Fibroblast of peridontal ligament (primary cell): Measurements from ENCODE around the gene NAV1.
"Not testable (repeated sequence)": the region's sequence is repeated elsewhere in the genome, so short reads cannot be mapped to it uniquely, and the experiment has no call there.

ENCODE experiments used
- DNase-seq: peaks from one replicate; pipeline ENCODE4 v3.0.0-alpha.2; 2010; ENCODE audit errors: extremely low read depth

Gene NAV1

GRCh38 chr1:201504179-201504631, 34.7 kb upstream of the NAV1 start:
- DNase-seq = peak; percentile 74

DNA sequence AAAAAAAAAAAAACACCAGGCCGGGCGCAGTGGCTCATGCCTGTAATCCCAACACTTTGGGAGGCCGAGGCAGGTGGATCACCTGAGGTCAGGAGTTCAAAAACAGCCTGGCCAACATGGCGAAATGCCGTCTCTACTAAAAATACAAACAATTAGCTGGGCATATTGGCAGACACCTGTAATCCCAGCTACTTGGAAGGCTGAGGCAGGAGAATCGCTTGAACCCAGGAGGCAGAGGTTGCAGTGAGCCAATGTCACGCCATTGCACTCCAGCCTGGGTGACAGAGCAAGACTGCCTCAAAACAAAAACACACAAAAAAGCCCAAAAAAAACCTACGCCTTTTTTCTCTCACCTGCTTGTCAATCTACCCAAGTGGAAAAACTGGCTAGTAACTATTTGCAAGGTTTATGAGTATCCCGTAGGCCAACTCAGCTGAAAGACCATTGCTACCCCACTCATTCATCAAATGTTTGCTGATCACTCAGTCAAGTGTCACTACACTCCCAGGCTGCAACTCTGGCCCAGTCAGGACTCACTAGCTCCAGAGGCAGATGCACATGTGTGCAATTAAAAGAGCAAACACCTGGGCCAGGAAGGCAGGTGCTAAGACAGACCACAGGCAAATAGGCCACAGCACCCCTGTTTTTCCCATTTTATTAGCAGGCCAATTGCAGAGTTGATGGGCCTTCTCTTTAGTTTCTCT, 34.0 kb upstream of the NAV1 start:
- no peak for DNase-seq

DNA sequence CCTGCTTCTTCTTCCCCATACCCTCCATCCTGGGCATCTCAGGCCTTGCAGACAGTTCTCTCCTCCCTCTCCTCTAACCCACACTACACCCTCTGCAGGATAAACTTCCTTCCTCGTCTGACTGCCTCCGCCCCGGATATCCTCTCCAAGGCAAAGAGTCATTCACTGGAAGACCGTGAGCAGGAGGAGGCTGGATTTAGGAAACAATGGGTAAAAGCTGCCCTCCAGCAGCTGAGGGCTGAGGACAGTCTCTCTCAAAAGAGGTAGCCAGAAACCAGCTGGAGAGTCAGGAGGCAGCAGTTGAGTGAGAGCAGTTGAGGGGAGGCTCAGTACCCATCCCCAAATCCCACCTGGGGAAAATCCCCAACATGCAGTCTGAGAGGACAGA, 33.4 kb upstream of the NAV1 start:
- DNase-seq = peak; percentile 79

- DNase-seq = no peak
Observed at GRCh38 chr1:201506092-201506491, 32.8 kb upstream of the NAV1 start.

DNA sequence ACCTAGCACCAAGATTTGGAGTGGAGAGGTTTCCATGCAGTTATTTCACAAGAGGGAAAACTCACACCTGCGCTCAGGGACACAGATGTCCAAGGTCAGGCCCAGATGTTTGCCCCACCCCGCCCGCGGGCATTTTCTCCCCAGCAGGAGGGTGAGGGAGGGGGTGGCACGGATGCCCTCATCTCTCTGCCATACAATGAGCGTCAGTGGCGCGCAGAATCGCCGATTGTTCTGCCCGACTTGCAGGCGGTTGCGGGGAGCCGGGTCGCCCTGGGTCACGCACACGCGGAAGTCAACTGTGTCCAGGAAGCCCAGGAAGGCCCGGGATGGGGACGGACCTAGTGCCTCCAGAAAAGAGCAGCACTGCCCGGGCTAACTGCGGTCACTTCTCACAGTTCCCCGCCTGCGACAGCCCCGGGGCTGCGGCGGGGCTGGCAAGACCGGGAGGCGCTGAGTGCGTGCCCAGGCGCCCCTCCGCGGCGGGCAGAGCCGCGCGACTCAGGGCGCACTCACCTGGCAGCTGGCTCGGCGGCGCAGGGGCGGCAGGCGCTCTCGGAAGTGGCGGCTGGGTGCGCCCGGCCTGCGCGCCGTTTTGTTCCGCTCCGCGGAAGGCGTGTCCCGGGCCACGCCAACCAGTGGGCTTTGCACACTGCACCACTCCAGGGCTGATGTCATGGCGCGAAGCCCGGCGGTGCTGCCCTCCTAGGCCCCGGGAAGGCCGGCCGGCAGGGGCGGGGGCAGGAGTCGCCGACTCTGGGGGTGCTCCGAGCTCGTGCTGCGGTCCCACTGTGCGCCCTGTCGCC, 32.2 kb upstream of the NAV1 start, which contains the start of gene CSRP1:
Gene CSRP1 (minus strand): TSS at position 567 of the 803 bp plus-strand sequence. CDS start 10,820 bp downstream, outside the sequence.
- peak; percentile 84 for DNase-seq

GRCh38 chr1:201507360-201507675, 31.6 kb upstream of the NAV1 start:
- no peak for DNase-seq

GRCh38 chr1:201508809-201509208, 30.1 kb upstream of the NAV1 start:
- peak; percentile 51 for DNase-seq

GRCh38 chr1:201509601-201510374, 29.1 kb upstream of the NAV1 start:
- DNase-seq = no peak

GRCh38 chr1:201510734-201511133, 28.2 kb upstream of the NAV1 start:
- no peak for DNase-seq

GRCh38 chr1:201511396-201511940, 27.5 kb upstream of the NAV1 start:
- peak; percentile 39 for DNase-seq

DNA sequence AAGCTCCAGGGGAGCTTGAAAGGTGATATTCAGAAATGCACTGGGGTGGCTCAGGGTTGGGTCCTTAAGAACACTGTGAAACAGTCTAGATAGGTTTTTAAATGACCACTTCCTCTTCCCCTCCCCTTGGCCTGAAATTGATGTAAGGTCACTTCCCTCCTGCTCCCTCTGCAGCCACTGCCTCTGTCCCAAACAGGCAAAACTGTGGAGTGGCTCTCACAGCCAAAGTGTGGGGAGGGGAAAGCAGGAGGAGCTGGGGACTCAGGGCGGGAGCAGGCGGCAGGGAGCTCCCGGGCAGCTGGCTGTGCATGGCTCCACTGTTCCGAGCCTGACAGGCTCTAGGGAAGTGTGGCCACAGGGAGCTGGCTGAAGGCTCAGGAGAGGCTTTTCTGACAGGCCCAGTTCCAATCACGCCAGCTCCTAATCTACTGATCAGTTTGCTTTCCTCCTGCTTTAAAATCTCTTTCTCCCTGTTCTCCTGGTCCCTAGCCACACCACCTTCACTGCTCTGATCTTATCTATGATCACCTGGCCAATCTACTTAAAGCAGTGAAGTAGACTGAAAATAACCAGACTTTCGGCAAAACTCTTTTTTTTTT, 26.9 kb upstream of the NAV1 start:
- DNase-seq = no peak

DNA sequence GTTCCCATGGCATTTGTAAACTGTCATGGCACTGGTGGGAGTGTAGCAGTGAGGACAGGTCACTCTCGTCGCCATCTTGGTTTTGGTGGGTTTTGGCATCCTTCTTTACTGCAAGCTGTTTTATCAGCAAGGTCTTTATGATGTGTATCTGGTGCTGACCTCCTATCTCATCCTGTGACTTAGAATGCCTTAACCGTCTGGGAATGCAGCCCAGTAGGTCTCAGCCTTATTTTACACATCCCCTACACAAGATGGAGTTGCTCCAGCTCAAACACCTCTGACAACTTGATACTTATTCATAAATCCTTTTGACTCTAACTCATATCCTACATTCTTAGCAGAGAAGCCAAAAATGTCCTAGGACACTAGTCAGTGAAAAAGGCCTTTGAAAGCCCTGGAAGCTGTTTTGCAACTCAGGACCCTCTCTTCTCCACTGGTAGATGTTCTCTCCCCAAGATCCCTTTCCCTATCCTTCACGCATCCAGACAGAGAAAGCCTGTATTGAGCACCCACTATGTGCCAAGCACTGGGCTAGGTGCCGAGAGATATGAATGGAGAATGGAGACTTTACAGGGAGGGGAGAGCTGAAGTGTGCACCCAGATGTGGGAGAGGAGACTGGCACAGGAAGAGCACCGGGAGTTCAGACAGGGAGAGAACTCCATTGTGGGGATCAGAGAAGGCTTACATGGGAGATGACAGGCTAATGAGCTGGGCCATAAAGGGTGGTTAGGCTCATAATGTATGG, 25.3 kb upstream of the NAV1 start:
- DNase-seq = no peak

GRCh38 chr1:201514466-201514865, 24.5 kb upstream of the NAV1 start:
- no peak for DNase-seq

DNA sequence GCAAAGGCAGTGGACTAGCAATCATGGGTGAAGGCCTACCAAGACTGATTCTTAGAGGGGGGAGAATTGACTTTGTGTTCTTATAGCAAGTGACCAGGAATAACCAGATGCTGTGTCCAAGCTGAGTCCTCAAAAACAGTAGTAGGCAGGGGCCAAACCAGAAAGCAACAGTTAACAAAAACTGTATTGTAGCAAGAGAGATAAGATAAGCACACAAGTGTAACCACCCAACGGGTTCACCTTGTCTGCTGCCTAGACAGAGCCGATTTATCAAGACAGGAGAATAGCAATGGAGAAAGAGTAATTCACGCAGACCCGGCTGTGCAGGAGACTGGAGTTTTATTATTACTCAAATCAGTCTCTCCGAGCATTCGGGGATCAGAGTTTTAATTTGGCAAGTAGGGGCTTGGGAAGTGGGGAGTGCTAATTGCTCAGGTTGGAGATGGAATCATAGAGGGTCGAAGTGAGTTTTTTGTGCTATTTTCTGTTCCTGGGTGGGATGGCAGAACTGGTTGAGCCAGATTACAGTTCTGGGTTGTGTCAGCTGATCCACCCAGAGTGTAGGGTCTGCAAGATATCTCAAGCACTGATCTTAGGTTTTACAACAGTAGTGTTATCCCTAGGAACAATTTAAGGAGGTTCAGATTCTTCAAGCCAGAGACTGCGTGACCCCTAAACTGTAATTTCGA, 23.7 kb upstream of the NAV1 start:
- no peak for DNase-seq

GRCh38 chr1:201515895-201516294, 23.0 kb upstream of the NAV1 start:
- DNase-seq = no peak

- DNase-seq = no peak
Observed at GRCh38 chr1:201516511-201517127, 22.3 kb upstream of the NAV1 start.

DNA sequence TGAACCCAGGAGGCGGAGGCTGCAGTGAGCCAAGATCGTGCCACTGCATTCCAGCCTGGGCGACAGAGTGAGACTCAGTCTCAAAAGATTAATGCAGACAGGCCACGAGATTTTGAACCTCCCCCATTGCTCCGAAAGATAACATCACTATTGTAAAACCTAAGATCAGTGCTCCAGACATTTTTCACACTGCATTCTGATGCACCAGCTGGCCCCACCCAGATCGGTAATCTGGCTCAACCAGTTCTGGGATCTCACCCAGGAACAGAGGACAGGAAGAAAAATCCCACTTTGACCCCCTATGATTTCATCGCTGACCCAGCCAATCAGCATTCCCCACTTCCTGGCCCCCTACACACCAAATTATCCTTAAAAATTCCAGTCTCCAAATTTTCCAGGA, 21.3 kb upstream of the NAV1 start:
- no peak for DNase-seq

DNA sequence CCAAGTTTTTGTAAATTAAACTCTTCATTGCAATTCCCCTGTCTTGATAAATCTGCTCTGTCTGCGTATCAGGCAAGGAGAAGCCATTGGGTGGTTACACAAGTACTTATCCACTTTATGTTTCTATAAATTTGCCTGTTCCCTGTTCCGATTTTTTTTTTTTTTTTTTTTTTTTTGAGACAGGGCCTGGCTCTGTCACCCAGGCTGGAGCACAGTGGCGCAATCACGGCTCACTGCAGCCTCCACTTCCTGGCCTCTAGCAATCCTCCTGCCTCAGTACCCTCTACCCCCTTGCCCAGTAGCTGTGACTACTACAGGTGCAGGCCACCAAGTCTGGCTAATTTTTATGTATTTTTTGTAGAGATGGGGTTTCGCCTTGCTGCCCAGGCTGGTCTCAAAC, 20.9 kb upstream of the NAV1 start:
- DNase-seq = no peak

GRCh38 chr1:201520046-201520575, 18.8 kb upstream of the NAV1 start:
- DNase-seq = not testable (repeated sequence)
